ENCODE measurements around the gene ARR3. TPM values are rescaled to one million over a fixed set of nuclear protein-coding genes. Genes with fewer than 3 reads are reported as not detected.

ARR3 gene
- total RNA-seq, 2 experiments from 2014 or later, result not detected

GRCh38 chrX:70254063-70254400 lies 14.1 kb upstream of the ARR3 start:
- Mint-ChIP-seq H3K36me3 (ENCODE audit: low read depth) (peaks cover 8% of the 10 kb centered on the region), H3K4me3 (no peak overlapping the region), H3K27ac (no peak overlapping the region), H3K27me3 (no peaks in the 10 kb centered on the region), H3K9me3 (no peaks in the 10 kb centered on the region), H3K4me1 (ENCODE audit: low read depth) (no peaks in the 10 kb centered on the region)
- Histone ChIP-seq H3K4me1 (ENCODE audit: insufficient read depth, low read length) (no peaks in the 10 kb centered on the region), H3K36me3 (ENCODE audit: insufficient read depth, low read length) (no peaks in the 10 kb centered on the region), H3K9me3 (ENCODE audit: control insufficient read depth in 1 of 2, insufficient read depth in 1 of 2, low read length in 2 of 2) (no peaks in the 10 kb centered on the region), H3K27ac (ENCODE audit: low read depth in 1 of 2, low read length in 2 of 2) (no peak overlapping the region), H3K27me3 (ENCODE audit: control insufficient read depth in 1 of 2, insufficient read depth in 2 of 2, low read length in 2 of 2) (no peaks in the 10 kb centered on the region), H3K4me3 (ENCODE audit: low read length) (no peak overlapping the region)
- ChIA-PET POLR2A (no interaction called here), CTCF (no interaction called here)
- intact Hi-C loops (cut with DNase I, micrococcal nuclease), result no loop called here
- ATAC-seq (ENCODE audit: poor library complexity) (no peak), DNase-seq (no peak)
- no peak for TF ChIP-seq CTCF (IDR thresholded peaks at IDR 0.05)

GRCh38 chrX:70254909-70255308 lies 13.2 kb upstream of the ARR3 start:
- no peaks in the 10 kb centered on the region for H3K9me3 ChIP-seq (ENCODE audit: control insufficient read depth in 1 of 2, insufficient read depth in 1 of 2, low read length in 2 of 2)
- H3K36me3 ChIP-seq (ENCODE audit: insufficient read depth, low read length), result no peaks in the 10 kb centered on the region
- ChIA-PET CTCF (no interaction called here), POLR2A (no interaction called here)
- H3K36me3 Mint-ChIP-seq (ENCODE audit: low read depth), result peaks cover 8% of the 10 kb centered on the region
- no peak overlapping the region for H3K4me3 Mint-ChIP-seq
- no peak for DNase-seq
- no peaks in the 10 kb centered on the region for H3K27me3 Mint-ChIP-seq
- no peaks in the 10 kb centered on the region for H3K27me3 ChIP-seq (ENCODE audit: control insufficient read depth in 1 of 2, insufficient read depth in 2 of 2, low read length in 2 of 2)
- H3K27ac Mint-ChIP-seq, result no peak overlapping the region
- no peak overlapping the region for H3K4me3 ChIP-seq (ENCODE audit: low read length)
- ATAC-seq (ENCODE audit: poor library complexity), result no peak
- no peak for TF ChIP-seq CTCF (IDR thresholded peaks at IDR 0.05)
- no peaks in the 10 kb centered on the region for H3K9me3 Mint-ChIP-seq
- no peaks in the 10 kb centered on the region for H3K4me1 Mint-ChIP-seq (ENCODE audit: low read depth)
- H3K27ac ChIP-seq (ENCODE audit: low read depth in 1 of 2, low read length in 2 of 2), result no peak overlapping the region
- no peaks in the 10 kb centered on the region for H3K4me1 ChIP-seq (ENCODE audit: insufficient read depth, low read length)
- intact Hi-C loops (cut with DNase I, micrococcal nuclease), result no loop called here

- ATAC-seq (ENCODE audit: poor library complexity) (no peak), DNase-seq (no peak)
- TF ChIP-seq CTCF (IDR thresholded peaks at IDR 0.05), result no peak
- no peak overlapping the region for H3K27ac Mint-ChIP-seq
- Histone ChIP-seq H3K4me1 (ENCODE audit: insufficient read depth, low read length) (no peaks in the 10 kb centered on the region), H3K27me3 (ENCODE audit: control insufficient read depth in 1 of 2, insufficient read depth in 2 of 2, low read length in 2 of 2) (no peaks in the 10 kb centered on the region), H3K27ac (ENCODE audit: low read depth in 1 of 2, low read length in 2 of 2) (no peak overlapping the region), H3K4me3 (ENCODE audit: low read length) (no peak overlapping the region), H3K9me3 (ENCODE audit: control insufficient read depth in 1 of 2, insufficient read depth in 1 of 2, low read length in 2 of 2) (no peaks in the 10 kb centered on the region), H3K36me3 (ENCODE audit: insufficient read depth, low read length) (no peaks in the 10 kb centered on the region)
- ChIA-PET CTCF (no interaction called here), POLR2A (no interaction called here)
- no peaks in the 10 kb centered on the region for H3K27me3 Mint-ChIP-seq
- peaks cover 8% of the 10 kb centered on the region for H3K36me3 Mint-ChIP-seq (ENCODE audit: low read depth)
- no peaks in the 10 kb centered on the region for H3K4me1 Mint-ChIP-seq (ENCODE audit: low read depth)
- no peaks in the 10 kb centered on the region for H3K9me3 Mint-ChIP-seq
- no peak overlapping the region for H3K4me3 Mint-ChIP-seq
- intact Hi-C loops (cut with DNase I, micrococcal nuclease), result no loop called here
These were observed 12.7 kb upstream of the ARR3 start for GRCh38 chrX:70255452-70255851.
